Activated gamma-delta T cell treated with anti-CD3 and anti-CD28 coated beads, Interleukin-2, amount 50 U/mL, for 16 hours (primary cell): ENCODE results near the gene IZUMO1.
"Not testable (repeated sequence)": the region's sequence is repeated elsewhere in the genome, so short reads cannot be mapped to it uniquely, and the experiment has no call there.

Experiments
- DNase-seq: peaks from one replicate; pipeline ENCODE4 v3.0.0-alpha.2; 2020; ENCODE audit warnings: low read depth

The IZUMO1 gene

DNA sequence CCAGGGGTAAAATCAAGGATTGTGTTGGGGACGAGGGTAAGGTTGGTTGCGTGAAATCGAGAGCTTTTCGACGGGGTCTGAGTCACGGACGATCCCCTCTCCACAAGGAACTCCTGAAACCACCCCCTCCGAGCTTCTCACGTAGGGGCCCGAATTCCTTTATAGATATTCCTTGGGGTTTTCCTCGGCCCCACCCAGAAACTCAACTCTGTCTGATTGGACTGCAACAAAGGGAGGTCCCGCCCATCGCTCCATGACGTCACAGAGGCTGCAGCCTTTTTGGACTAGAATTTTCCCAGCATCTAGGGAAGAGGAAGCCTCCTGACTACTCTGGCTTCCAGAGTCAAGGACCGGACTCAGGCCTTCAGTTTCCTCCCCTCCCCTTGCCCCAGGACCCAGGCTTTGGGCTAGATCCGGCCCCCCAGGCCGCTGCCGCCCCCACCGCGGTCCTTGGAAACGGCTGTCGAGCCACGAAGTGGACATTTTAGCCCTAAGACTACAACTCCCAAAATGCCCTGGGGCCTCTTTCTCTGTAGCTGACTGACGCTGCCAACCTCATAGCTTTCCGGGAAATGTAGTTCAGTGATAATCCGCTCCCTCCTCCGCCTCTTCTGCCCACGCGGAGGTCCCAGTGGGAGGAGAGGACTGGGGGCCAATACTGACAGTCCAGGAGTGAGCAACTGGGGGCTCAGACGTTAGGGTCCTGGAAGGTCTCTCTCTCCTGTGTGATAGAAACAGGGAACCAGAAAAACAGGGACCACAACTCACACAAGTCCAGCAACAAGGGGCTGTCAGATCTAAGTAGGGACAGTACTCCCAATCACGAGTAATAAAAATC is at the start of gene IZUMO1:
Gene IZUMO1, minus strand, starts transcription at position 172 of the 838 bp plus-strand sequence. CDS start 1,050 bp downstream, outside the sequence.
- DNase-seq = no peak

- DNase-seq = no peak
These were observed 49.0 kb upstream of the IZUMO1 start for GRCh38 chr19:48795685-48796070.

DNA sequence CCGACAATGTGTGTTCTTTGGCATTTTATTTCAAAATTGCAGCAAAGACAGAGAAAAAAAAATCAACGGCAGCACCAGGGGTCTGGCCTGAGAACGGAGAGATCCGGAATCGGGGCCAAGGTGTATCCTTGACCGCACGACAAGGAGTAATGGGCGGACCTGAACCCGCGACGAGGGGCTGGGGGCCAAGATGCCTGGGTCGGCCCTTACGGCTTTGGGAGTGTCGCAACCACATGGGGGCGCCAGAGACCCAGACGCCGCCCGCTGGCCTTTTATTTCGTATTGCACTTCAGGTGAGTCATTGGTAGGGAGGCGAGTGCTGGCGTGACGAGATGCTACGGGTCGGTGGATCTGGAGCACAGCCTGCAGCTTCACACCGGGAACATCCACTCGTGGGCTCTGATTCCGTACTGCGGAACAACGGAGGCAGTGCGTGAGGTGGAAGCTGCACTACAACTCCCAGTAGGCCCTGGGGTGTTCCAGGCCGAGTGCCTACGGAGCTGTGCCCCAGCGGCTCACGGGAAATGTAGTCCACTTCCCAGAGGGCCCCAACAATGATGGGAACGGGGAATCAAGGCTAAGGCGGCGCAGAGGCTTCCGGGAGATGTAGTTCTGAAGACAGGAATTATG is 48.5 kb upstream of the IZUMO1 start:
- peak; percentile 74 for DNase-seq

DNA sequence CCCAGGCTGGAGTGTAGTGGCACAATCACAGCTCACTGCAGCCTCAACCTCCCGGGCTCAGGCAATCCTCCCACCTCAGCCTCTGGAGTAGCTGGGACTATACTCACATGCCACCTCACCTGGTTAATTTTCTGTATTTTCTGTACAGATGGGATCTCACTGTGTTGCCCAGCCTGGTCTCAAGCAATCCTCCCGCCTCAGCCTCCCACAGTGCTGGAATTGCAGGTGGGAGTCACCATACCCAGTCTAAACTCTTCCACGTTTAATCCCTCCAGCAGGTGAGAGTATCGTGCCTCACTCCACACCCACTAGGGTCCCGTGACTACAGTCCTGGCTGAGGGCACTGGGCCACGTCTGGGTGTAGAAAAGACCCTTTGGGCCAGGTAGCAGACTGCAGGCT is 47.6 kb upstream of the IZUMO1 start:
- DNase-seq = no peak

GRCh38 chr19:48793271-48793670 is 46.6 kb upstream of the IZUMO1 start:
- DNase-seq = no peak

DNA sequence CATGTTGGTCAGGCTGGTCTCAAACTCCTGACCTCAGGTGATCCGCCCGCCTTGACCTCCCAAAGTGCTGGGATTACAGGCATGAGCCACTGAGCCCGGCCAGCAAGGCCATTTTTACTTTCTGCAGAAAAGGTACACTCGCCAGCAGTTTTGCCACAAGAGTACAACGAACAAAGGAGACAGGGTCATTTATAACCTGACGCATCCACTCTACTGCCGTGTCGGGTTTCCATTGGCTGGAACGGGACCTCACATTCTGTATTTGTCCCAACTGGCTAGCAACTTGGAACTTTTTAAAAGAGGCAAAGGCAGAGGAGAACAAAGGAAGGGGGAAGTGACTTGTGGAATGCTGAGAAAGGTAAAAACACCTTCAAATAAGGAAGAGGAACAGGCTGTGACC is 40.6 kb upstream of the IZUMO1 start:
- DNase-seq = not testable (repeated sequence)

DNA sequence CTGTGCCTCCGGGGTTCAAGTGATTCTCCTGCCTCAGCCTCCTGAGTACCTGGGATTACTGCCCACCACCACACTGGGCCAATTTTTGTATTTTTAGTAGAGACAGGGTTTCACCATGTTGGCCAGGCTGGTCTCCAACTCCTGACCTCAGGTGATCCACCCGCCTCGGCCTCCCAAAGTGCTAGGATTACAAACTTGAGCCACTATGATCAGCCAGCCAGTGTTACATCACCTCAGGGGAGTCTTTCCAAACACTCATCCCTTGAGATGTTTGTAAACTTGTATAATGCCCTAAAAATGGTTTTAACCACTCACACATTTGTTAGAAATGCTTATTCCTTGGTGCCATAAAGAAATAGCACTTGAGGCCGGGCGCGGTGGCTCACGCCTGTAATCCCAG is 39.7 kb upstream of the IZUMO1 start:
- not testable (repeated sequence) for DNase-seq

- DNase-seq = no peak
These were observed 37.8 kb upstream of the IZUMO1 start for GRCh38 chr19:48784527-48784926.

DNA sequence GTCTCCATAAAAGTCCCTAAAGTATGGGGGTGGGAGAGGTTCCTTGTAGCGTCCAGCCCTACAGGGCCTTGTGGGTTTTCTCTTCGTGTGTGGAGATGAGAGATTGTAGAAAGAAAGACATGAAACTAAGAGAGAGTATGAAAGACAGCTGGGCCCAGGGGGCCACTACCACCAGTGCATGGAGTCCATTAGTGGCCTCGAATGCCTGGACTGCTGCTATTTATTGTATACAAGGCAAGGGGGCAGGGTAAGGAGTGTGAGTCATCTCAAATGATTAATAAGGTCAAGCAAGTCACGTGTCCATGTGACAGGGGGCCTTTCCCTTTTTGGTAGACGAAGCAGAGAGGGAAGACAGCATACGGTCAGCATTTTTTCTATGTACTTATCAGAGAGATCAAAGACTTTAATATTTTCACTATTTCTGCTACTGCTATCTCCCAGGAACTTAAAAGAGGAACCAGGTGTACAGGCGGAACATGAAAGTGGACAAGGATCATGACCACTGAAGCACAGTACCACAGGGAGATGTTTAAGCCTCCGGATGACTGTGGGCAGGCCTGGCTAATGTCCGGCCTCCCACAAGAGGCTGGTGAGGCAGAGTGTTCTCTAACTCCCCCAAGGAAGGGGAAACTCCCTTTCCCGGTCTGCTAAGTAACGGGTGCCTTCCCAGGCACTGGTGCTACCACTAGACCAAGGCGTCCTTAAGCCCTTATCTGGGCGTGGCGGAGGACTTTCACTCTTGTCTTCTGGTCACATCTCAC is 34.1 kb upstream of the IZUMO1 start:
- no peak for DNase-seq

GRCh38 chr19:48779636-48780035 is 32.9 kb upstream of the IZUMO1 start:
- DNase-seq = no peak

DNA sequence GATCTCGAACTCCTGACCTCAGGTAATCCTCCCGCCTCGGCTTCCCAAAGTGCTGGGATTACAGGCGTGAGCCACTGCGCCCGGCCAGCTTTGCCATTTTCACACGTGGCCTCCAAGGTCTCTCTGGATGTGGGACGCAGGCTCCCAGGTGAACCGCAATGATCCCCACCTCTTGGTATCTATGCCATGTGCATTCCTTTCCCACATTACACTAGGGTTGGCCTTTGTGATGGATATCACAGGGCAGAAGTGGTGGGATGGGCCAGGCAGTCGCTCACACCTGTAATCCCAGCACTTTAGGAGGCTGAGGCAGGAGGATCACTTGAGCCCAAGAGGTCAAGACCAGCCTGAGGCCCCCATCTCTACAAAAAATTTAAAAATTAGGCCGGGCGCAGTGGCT is 31.0 kb upstream of the IZUMO1 start:
- no peak for DNase-seq

- DNase-seq = no peak
These were observed 30.4 kb upstream of the IZUMO1 start for GRCh38 chr19:48777139-48777538.

- DNase-seq = no peak
These were observed 25.8 kb upstream of the IZUMO1 start for GRCh38 chr19:48772503-48772953.

- DNase-seq = no peak
These were observed 24.2 kb upstream of the IZUMO1 start for GRCh38 chr19:48770734-48771472.

GRCh38 chr19:48770266-48770665 is 23.6 kb upstream of the IZUMO1 start:
- DNase-seq = no peak

DNA sequence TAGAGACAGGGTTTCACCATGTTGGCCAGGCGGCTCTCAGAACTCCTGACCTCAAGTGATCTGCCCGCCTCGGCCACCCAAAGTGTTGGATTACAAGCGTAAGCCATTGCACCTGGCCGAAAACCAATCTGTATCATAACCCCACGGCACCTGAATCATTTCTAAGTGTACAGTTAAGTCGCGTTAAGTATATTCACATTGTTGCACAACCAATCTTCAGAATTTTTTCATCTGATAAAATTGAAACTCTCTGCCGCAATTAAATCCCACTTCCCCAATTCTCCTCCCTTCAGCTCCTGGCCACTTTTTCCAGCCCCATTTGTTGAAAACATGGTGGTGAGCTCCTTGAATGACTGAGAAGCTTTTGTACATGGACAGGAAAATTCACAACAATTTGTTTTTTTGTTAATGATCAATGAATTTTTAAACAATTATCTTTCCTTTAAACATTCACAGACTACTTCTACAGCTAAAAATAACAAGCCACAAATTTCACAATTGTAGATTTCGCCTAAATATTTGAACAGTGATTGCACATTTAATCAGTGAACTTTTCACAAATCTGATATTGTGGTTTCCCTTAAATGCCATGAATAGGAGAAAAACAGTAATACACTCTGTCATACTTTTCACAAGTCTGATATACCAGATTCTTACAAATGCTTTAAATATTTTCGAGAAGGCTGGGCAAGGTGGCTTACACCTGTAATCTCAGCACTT is 22.4 kb upstream of the IZUMO1 start:
- DNase-seq = no peak

DNA sequence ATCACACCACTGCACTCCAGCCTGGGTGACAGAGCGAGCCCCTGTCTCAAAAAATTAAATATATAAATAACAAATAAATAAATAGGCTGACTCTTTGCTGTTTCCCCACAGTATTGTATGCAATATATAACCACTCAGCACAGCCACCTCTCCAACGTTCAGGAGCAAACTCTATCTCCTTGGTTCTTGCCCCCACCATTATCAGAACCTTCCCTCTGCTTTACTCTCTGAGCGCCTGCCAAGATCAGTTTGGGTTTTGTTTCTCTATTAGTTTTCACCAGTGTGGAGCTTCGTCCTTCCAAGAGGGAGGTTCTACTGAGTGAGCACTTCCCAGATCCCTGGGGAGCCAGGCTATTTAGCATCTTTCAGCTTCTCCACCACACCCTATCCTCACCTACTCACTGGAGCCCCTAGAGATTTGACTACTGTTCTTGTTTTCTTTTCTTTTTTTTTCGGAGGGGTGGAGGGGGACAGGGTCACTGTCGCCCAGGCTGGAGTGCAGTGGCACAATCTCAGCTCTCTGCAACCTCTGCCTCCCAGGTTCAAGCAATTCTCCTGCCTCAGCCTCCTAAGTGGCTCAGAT is 21.6 kb upstream of the IZUMO1 start:
- not testable (repeated sequence) for DNase-seq

DNA sequence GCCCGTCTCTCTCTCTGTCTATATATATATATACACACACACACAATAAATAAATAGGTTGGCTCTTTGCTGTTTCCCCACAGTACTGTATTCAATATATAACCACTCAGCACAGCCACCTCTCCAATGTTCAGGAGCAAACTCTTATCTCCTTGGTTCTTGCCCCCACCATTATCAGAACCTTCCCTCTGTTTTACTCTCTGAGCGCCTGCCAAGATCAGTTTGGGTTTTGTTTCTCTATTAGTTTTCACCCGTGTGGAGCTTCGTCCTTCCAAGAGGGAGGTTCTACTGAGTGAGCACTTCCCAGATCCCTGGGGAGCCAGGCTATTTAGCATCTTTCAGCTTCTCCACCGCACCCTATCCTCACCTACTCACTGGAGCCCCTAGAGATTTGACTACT is 19.1 kb upstream of the IZUMO1 start:
- DNase-seq = not testable (repeated sequence)

- DNase-seq = no peak
These were observed 13.9 kb upstream of the IZUMO1 start for GRCh38 chr19:48760504-48761205.

DNA sequence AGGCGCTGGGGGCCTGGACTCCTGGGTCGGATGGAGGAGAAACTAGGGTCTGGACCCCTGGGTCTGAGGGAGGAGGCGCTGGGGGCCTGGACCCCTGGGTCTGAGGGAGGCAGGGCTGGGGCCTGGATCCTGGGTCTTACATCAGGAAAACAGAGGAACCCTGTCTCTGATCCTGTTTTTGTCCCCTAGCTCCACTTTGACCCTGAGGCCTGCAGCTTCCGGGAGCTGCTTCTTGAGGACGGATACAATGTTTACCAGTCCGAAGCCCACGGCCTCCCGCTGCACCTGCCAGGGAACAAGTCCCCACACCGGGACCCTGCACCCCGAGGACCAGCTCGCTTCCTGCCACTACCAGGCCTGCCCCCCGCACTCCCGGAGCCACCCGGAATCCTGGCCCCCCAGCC is 11.0 kb upstream of the IZUMO1 start:
- no peak for DNase-seq
